Measurements from ENCODE around the gene CPNE1.

- TF ChIP-seq CTCF (IDR thresholded peaks at IDR 0.05; ENCODE audit: low read depth, low read length) (no peak), EZH2phosphoT487 (IDR thresholded peaks at IDR 0.05; ENCODE audit: low read depth) (no peak)
Observed at GRCh38 chr20:35641743-35642142, 23.0 kb downstream of the CPNE1 start.
